Astrocyte of the cerebellum (primary cell): ENCODE measurements around the gene NDUFB2.

ENCODE experiments used
- DNase-seq: peaks from one replicate; pipeline ENCODE4 v3.0.0-alpha.2; 2011; ENCODE audit warnings: low read depth
- H3K4me3 ChIP-seq: 2 replicates; pipeline ENCODE4 v1.5.1; 2011; ENCODE audit warnings: mild to moderate bottlenecking, low read depth, low read length, moderate library complexity
- in situ Hi-C: cut with HindIII; loops from 2 replicates; pipeline ENCODE4 v1.10.0; 2017; ENCODE audit warnings: low sequenced_read_pairs
- TF ChIP-seq, protein P1 (sequence below): IDR thresholded peaks from 2 replicates; pipeline ENCODE4 v1.5.1; 2012; ENCODE audit warnings: low read length, low read depth, moderate library complexity, mild to moderate bottlenecking; ENCODE audit errors: missing control alignments

The NDUFB2 gene

GRCh38 chr7:140694592-140694991 lies 1.9 kb upstream of the NDUFB2 start:
- no peak for DNase-seq
- TF ChIP-seq, protein P1, sequence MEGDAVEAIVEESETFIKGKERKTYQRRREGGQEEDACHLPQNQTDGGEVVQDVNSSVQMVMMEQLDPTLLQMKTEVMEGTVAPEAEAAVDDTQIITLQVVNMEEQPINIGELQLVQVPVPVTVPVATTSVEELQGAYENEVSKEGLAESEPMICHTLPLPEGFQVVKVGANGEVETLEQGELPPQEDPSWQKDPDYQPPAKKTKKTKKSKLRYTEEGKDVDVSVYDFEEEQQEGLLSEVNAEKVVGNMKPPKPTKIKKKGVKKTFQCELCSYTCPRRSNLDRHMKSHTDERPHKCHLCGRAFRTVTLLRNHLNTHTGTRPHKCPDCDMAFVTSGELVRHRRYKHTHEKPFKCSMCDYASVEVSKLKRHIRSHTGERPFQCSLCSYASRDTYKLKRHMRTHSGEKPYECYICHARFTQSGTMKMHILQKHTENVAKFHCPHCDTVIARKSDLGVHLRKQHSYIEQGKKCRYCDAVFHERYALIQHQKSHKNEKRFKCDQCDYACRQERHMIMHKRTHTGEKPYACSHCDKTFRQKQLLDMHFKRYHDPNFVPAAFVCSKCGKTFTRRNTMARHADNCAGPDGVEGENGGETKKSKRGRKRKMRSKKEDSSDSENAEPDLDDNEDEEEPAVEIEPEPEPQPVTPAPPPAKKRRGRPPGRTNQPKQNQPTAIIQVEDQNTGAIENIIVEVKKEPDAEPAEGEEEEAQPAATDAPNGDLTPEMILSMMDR, result no peak
- H3K4me3 ChIP-seq, result no peak overlapping the region
- in situ Hi-C loops, result no loop called here

- TF ChIP-seq, protein P1, result no peak
- in situ Hi-C loops, result no loop called here
- H3K4me3 ChIP-seq, result no peak overlapping the region
- no peak for DNase-seq
These were observed 1.1 kb upstream of the NDUFB2 start for GRCh38 chr7:140695381-140695780.

GRCh38 chr7:140696024-140696679 lies 356 bp upstream of the NDUFB2 start:
- in situ Hi-C loops, result no loop called here
- DNase-seq, result peak; percentile 71
- H3K4me3 ChIP-seq, result peak overlapping the region; percentile 93
- TF ChIP-seq, protein P1, result no peak

DNA sequence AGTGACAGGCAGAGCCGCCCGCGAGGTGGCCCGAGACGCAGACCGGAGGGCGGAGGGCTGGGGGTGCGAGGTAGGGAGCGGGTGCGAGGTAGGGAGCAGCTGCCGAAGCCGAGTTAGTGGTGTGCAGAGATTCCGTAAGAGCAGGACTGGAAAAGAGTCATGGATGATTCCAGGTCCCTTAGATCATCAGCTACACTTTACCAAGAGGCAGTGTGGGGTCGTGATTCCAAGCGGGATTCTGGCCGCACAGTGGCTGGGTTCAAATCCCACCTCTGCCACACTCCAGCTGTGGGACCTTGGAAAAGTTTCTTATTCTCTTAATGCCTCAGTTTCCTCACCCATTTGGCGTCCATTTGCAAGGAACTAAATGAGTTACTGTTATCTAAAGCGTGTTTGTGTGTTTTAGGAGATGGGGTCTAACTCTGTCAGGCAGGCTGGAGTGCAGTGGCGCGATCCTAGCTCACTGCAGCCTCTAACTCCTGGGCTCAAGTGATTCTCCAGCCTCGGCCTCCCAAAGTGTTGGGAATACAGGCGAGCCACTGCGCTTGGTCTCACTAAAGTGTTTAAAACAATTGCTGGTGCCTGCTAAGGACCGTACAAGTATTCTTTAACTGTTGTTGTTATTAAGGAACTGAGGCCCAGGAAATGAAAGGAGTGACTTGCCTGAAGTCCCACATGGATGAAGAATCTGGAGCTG lies 1.1 kb downstream of the NDUFB2 start:
- peak; percentile 3 for DNase-seq
- TF ChIP-seq, protein P1, result no peak
- in situ Hi-C loops, result no loop called here
- H3K4me3 ChIP-seq, result peak overlapping the region; percentile 93

- no peak for DNase-seq
- no peak overlapping the region for H3K4me3 ChIP-seq
- in situ Hi-C loops, result no loop called here
- TF ChIP-seq, protein P1, result no peak
These were observed 2.0 kb downstream of the NDUFB2 start for GRCh38 chr7:140698477-140698876.

- TF ChIP-seq, protein P1, result no peak
- H3K4me3 ChIP-seq, result no peak overlapping the region
- DNase-seq, result no peak
- in situ Hi-C loops, result no loop called here
These were observed 6.3 kb downstream of the NDUFB2 start for GRCh38 chr7:140702774-140703173.
